ENCODE data around the gene GJB4.
"Not testable (repeated sequence)": the region's sequence is repeated elsewhere in the genome, so short reads cannot be mapped to it uniquely, and the experiment has no call there.

The GJB4 gene

DNA sequence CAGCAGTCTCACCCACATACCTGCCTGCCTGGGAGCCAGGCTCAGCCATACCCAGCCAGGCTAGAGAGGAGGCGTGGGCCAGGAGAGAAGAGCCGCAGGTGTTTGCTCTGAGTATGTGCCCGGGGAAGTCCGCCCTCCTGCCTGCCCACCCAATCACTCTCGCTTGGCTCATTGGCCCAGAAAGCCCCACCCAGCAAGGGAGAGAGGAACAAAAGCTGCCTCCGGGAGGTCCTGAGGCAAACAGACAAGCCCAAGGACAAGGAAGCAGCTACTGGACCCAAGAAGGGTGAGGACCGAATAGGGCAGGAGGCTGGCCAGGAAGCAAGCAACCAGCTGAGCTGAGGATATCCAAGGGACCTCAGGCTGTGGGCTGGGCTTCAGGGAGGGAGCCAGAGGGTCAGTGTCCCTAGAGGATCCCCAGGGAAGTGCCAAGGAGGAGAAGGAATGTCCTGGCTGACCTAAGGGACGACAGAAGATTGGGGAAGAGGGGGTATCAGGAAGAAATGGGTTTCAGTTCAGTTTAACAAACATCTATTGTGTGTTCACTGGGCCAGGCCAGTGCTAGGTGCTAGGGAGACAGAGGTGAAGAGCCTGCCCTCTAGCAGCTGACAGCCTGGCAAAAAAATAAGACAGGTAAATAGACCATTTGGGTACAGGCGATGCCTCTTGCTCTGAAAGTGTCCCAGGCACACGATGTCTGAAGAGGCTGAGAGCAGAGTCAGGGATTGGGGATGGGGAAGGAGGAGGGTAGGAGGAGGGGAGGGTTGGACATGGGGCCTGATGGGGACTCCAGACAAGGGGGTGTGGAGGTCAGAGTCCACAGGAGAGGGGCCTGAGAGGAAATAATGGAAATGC is at the start of gene GJB4:
Gene GJB4, plus strand, starts transcription at position 238 of the 855 bp plus-strand sequence. CDS start 1,515 bp downstream, outside the sequence.
- DNase-seq (ENCODE audit: low spot score) = no peak

DNA sequence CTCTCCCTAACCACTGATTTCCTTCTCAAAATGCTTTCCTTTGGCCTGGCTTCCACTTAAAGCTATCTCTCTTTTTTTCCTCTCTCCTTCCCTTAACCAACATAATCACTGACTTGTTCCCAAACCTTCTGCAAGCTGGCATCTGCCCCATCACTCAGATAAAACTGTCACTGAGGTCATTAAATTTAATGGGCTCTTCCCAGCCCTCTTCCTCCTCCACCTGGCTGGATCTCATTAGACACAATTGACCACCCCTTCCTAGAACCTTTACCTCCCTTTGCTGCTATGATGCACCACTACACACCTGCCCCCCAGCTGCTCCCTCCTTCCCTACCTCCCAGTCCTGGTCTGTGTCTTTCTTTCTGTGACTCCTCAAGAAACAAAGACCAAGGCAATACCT is 48.7 kb upstream of the GJB4 start:
- no peak for DNase-seq (ENCODE audit: low spot score)

DNA sequence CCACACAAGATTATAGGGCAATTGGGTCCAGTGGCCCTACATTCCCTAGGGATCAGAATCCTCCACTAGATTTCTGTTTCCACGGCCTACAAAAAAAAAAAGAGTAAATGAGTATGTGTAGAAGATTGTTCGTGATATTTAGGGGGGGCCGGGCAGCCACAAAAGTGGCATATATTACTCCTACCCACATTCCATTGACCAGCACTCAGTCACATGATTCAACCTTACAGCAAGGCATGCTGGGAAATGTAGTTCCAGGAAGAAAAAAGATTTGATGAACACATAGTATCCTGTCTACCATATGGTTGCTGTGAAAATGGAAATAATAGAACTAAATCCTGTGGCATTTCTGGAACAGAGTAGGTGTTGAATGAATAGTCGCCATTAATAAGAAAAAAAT is 48.1 kb upstream of the GJB4 start:
- DNase-seq (ENCODE audit: low spot score) = no peak

DNA sequence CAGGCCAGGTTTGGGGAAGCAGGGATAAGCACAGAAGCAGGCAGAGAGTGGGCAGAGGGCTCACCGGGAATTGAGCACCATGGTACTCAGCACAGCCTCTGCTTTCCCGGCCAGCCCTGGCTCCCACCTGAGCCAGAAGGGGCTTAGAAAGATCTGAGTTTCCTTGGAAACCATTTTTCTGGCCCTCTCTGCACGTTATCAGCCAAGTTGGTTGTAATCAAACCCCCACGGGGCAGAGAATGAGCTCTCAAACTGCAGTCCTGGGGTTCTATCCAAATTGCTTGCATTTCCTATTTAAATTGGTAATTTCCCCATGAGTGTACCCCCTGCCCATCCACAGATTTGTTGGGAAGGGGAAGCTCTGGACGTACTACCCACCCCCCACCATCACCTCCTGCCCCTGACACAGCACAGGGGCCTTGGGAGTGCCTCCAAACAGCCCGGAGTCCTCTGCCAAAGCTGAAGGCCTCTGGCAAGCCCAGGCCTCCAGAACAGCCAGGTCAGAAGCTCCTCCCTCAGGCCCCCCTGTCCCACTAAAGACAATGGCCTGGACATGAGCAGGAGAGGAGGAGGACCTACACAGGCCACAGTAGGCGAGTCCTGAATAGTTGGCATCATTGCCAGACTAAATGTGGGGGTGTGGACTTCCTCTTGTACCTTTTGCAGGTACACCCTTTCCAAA is 47.4 kb upstream of the GJB4 start:
- DNase-seq (ENCODE audit: low spot score) = no peak

- no peak for DNase-seq (ENCODE audit: low spot score)
Measured at GRCh38 chr1:34713443-34713842, 46.1 kb upstream of the GJB4 start.

DNA sequence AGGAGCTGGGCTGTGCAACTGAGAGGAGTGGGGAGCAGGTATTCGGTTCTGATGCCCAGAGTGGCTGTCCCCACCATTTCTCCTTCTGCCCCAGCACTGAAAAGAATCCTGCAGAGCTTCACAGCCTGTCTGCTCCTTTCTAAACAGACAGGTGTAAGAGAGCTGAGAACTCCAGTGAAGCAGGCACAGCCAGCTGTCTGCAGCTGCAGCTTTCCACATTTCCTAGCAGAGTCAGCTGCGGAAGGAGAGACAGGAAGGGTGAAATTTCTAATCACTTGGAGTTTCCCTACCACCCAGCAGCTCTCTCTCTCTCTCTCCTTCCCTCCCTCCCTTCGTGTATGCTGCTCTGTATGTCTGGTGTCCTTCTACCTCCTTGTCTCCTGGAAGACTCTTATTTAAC is 45.2 kb upstream of the GJB4 start:
- DNase-seq (ENCODE audit: low spot score) = no peak

DNA sequence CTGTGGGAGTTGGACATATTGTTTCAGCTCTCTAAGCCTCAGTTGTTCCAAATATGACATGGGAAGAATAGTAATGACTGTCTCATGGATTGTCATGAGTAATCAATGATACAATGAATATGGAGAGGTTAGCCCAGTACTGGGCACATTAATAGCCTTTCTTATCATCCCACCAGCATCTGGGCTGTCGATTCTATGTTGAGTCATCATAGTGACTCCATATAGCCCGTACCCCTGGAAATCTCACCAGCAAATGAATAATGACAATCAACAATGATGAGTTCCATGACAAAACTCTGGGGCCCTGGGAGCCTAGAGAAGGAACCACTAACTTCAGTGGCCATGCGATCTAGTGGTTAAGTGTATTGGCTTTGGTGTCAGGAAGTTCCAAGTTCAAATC is 44.4 kb upstream of the GJB4 start:
- DNase-seq (ENCODE audit: low spot score) = no peak

- no peak for DNase-seq (ENCODE audit: low spot score)
Measured at GRCh38 chr1:34721241-34721640, 38.3 kb upstream of the GJB4 start.

GRCh38 chr1:34721646-34722355 is 37.7 kb upstream of the GJB4 start:
- no peak for DNase-seq (ENCODE audit: low spot score)

DNA sequence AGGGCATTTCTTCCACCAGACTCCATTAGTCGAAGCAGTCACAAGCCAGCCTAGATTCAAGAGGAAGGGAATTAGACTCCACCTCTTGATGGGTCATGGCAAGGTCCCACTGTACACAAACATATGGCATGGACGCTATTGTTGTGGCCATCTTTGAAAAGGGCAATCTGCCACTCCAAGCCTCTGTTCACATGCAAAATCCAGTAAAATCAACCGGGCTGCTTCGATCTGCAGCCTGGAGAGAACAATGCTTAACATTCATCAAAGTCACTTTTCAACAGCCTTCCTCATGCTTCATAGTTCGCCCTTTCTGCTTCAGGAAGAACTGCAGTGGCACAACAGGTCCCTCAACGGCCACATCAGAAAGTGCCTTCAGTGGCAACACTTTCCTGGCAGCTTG is 32.7 kb upstream of the GJB4 start:
- no peak for DNase-seq (ENCODE audit: low spot score)

DNA sequence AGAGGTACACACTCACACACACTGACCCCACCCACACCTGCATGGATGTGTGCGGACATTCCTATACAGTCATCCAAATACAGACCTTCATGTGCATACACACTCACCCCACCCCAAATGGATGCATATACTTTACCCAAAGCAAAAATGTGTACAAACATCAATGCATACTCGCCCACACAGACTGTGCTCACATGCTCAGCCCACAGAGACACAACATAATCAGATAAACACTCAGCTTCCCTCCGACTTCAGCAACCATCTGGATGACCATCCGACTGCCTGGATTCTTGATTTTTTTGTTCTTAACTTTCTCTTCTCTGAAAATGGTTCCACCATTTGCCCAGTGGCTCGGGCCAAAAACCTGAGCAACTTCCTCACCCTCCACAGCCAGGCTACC is 29.1 kb upstream of the GJB4 start:
- DNase-seq (ENCODE audit: low spot score) = no peak

DNA sequence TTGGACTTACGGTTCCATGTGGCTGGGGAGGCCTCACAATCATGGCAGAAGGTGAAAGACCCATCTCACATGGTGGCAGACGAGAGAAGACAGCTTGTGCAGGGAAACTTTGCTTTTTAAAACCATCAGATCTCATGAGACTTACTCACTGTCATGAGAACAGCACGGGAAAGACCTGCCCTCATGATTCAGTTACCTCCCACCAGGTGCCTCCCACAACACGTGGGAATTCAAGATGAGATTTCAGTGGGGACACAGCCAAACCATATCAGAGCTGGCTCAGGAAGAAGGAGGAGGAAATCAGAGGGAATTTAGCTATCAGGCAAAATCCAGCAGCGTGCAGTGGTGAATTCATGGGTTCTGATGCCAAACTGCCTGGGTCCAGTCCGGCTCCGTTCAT is 26.7 kb upstream of the GJB4 start:
- not testable (repeated sequence) for DNase-seq (ENCODE audit: low spot score)

- no peak for DNase-seq (ENCODE audit: low spot score)
Measured at GRCh38 chr1:34736692-34737091, 22.8 kb upstream of the GJB4 start.

DNA sequence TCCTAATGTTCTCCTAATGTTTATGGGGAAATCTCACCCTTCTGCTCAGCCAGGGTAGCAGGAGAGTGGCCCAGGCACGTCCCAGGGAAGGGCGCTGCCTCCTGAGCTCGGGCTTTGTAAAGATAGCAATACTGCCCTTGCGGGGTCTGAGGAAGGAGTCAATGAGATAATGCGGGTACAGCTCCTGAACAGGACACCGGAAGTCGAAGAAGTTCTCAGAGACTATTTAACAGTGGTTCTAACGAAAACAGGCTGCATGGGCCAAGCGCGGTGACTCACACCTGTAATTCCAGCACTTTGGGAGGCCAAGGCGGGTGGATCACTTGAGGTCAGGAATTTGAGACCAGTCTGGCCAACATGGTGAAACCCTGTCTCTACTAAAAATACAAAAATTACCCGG is 22.3 kb upstream of the GJB4 start:
- DNase-seq (ENCODE audit: low spot score) = not testable (repeated sequence)

GRCh38 chr1:34739613-34740012 is 19.9 kb upstream of the GJB4 start:
- no peak for DNase-seq (ENCODE audit: low spot score)

DNA sequence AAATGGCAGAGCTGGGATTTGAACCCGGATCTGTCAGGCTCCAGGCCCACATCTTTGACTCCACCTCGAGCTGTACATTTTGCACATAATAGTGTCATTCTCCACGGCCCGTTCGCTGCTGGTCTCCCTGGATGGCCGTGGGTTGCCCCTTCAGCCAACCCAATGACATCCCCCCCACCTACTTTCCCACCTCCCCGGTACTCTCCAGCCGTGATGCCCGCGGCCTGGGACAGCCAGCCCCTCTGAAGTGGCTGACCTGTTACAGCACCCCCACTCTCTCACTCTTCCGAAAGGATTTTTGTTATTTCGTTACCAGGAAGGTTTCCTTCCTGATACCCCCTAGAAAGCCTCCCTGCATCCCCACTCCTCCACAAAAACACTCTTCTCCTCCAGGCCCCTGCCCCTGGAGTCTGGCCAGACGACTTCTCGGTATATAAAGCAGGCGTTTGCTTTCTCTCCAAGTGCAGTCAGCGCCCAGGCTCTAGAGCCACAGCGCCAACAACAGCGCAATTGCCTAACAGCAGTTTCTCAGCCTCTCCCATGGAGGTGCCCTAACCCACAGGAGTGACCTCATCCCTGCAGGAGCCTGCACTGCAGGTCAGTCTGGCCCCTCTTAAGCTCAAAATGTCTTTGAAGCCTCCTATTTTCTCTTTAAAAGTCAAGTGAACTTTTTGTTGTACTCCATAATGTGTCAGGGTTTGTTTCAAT is 19.2 kb upstream of the GJB4 start:
- DNase-seq (ENCODE audit: low spot score) = no peak

DNA sequence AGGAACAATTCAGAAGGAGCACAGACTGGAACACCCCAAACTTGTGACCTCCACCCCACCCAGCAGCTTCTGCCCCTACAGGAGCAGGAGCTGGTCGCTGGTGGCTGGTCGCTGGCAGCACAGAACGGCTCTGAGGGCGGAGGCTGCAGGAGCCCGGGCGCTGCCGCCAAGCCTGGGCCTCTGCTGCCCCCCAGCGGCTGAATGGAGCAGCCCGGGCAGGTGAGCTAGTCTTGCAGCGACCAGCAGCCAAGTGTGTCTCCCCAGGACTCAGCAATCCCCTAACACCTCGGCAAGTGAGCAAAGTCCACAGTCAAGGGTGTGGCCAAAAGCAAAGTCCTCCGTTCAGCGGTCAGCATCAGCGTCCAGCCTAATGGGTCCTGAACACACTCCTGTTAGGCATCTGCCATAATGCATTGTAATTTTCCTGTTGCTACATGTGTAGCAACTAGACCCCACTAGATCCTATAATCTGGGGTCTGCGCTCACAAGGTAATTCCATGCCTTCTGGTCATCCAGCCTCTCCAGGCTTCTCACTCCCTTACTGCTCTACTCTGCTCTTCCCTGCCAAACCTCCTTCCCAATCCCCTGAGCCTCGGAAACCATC is 16.8 kb upstream of the GJB4 start:
- peak; percentile 64 for DNase-seq (ENCODE audit: low spot score)

- DNase-seq (ENCODE audit: low spot score) = no peak
Measured at GRCh38 chr1:34743775-34744174, 15.8 kb upstream of the GJB4 start.

GRCh38 chr1:34744851-34745250 is 14.7 kb upstream of the GJB4 start:
- DNase-seq (ENCODE audit: low spot score) = no peak

DNA sequence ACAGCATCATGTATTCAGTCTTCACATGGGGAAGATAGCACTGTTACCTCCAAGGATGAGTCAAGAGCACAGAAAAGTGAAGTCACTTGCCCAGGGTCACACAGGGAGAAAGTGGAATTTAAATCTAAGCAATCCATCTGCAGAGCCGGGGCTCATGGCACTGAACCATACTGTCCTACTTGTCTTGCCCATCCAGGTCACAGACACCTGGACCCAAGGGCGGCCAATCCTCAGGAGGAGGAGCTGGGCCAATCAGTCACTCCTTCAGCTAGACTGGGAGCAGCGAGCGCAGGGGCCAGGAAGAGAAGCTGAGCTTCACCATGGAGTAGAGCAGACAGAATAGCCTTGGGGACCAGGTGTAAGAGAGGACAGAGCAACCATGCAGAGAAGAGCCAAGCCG is 13.9 kb upstream of the GJB4 start:
- DNase-seq (ENCODE audit: low spot score) = no peak

DNA sequence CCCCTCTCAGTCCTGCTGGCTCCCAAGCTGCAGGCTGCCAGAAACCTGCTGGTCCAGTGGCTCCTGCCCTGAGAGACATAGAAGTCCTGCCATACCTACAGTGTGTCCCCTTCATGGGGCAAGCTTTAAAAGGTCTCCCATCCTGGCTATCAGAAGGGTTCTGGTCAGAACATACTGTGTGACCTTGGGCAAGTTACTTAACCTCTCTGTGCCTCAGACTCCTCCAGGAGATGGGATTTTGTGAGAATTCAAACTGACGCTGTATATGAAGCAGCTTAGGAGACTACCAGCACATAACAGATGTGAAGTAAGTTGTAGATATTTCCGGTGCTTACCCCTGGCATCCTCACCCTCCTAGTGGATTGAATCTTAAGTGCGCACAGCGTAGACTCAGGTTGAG is 13.4 kb upstream of the GJB4 start:
- DNase-seq (ENCODE audit: low spot score) = no peak
